Right lobe of liver (tissue), 4 donors: Measurements from ENCODE around the gene UNC13D.

Experiments
- CTCF ChIP-seq, 4 donors: fragments of 200-600 bp in 3 of 4; fragments of 450-650 bp in 1 of 4; IDR thresholded peaks; one replicate each; pipeline versions ENCODE4 v1.5.1 to v1.8.0; 2016 to 2022; ENCODE audit warnings: antibody characterized with exemption in 4 of 4, mild to moderate bottlenecking in 2 of 4
- POLR2A ChIP-seq: fragments of 450-650 bp; IDR thresholded peaks from one replicate; pipeline ENCODE4 v1.6.1; 2017; ENCODE audit warnings: antibody characterized with exemption, mild to moderate bottlenecking
- donor health status: DM: no; HTN: no; CAD: no.
- donor health status: DM: no; HTN: no; CAD: no.
- donor health status: DM: no; HTN: yes; CAD: no.

- TF ChIP-seq CTCF (IDR thresholded peaks at IDR 0.05), result no peak
- TF ChIP-seq POLR2A, result no peak
Measured at GRCh38 chr17:75889454-75889853, 45.2 kb upstream of the UNC13D start.
